Non-pigmented ciliary epithelial cell (primary cell): Measurements from ENCODE around the gene PDZD11.
"Not testable (repeated sequence)": the region's sequence is repeated elsewhere in the genome, so short reads cannot be mapped to it uniquely, and the experiment has no call there.

Experiments used
- DNase-seq: peaks from one replicate; pipeline ENCODE4 v3.0.0-alpha.2; 2010; ENCODE audit warnings: low read depth

PDZD11 gene

GRCh38 chrX:70289793-70290770 lies at the start of gene PDZD11, which contains the start of gene KIF4A:
Gene PDZD11 (minus strand): TSS chrX:70289927. CDS start chrX:70289341, 586 bp downstream.
Gene KIF4A (plus strand): TSS chrX:70290104. CDS start chrX:70290459, 355 bp downstream.
- peak; percentile 26 for DNase-seq

- DNase-seq = no peak
Measured at GRCh38 chrX:70338290-70338689, 48.6 kb upstream of the PDZD11 start.

- DNase-seq = no peak
Measured at GRCh38 chrX:70336767-70337166, 47.0 kb upstream of the PDZD11 start.

GRCh38 chrX:70332600-70332999 lies 42.9 kb upstream of the PDZD11 start:
- no peak for DNase-seq

GRCh38 chrX:70331161-70331560 lies 41.4 kb upstream of the PDZD11 start:
- DNase-seq = no peak

- no peak for DNase-seq
Measured at GRCh38 chrX:70324326-70324725, 34.6 kb upstream of the PDZD11 start.

GRCh38 chrX:70323628-70324027 lies 33.9 kb upstream of the PDZD11 start:
- not testable (repeated sequence) for DNase-seq

- no peak for DNase-seq
Measured at GRCh38 chrX:70322784-70323183, 33.1 kb upstream of the PDZD11 start.

GRCh38 chrX:70313503-70313902 lies 23.8 kb upstream of the PDZD11 start:
- no peak for DNase-seq

GRCh38 chrX:70301716-70302115 lies 12.0 kb upstream of the PDZD11 start:
- no peak for DNase-seq

GRCh38 chrX:70293621-70294020 lies 3.9 kb upstream of the PDZD11 start:
- no peak for DNase-seq

- DNase-seq = no peak
Measured at GRCh38 chrX:70292788-70293187, 3.1 kb upstream of the PDZD11 start.

GRCh38 chrX:70289168-70289792 lies 447 bp downstream of the PDZD11 start:
- no peak for DNase-seq

GRCh38 chrX:70281951-70282350 lies 7.8 kb downstream of the PDZD11 start, which contains the start of gene RAB41:
Gene RAB41 (plus strand): TSS chrX:70282172. CDS start chrX:70282218, 46 bp downstream.
- DNase-seq = no peak

- no peak for DNase-seq
Measured at GRCh38 chrX:70280573-70280972, 9.2 kb downstream of the PDZD11 start.

- no peak for DNase-seq
Measured at GRCh38 chrX:70279081-70279480, 10.6 kb downstream of the PDZD11 start.

GRCh38 chrX:70274029-70274428 lies 15.7 kb downstream of the PDZD11 start:
- not testable (repeated sequence) for DNase-seq

- DNase-seq = no peak
Measured at GRCh38 chrX:70268034-70268433, 21.7 kb downstream of the PDZD11 start, which contains the start of gene ARR3. Gene ARR3 (plus strand): TSS chrX:70268334. CDS start chrX:70269386, 1,052 bp downstream.

GRCh38 chrX:70264784-70265183 lies 24.9 kb downstream of the PDZD11 start:
- DNase-seq = no peak

GRCh38 chrX:70262952-70263567 lies 26.7 kb downstream of the PDZD11 start:
- no peak for DNase-seq

- no peak for DNase-seq
Measured at GRCh38 chrX:70260104-70260503, 29.6 kb downstream of the PDZD11 start, which contains the start of gene P2RY4. Gene P2RY4 (minus strand): TSS chrX:70260204. CDS start chrX:70259624, 580 bp downstream.
